GM18520 (cell line): ENCODE results near the gene CRYGD.

Experiments used
- ATAC-seq: cut with Tn5 transposase; IDR thresholded peaks from one replicate; pipeline ENCODE4 v1.9.1; 2021; ENCODE audit not compliant: unreplicated experiment

CRYGD gene

GRCh38 chr2:208090420-208090819 is 33.9 kb downstream of the CRYGD start:
- ATAC-seq = no peak

GRCh38 chr2:208086029-208086428 is 38.3 kb downstream of the CRYGD start:
- no peak for ATAC-seq

GRCh38 chr2:208083807-208084206 is 40.5 kb downstream of the CRYGD start:
- no peak for ATAC-seq

DNA sequence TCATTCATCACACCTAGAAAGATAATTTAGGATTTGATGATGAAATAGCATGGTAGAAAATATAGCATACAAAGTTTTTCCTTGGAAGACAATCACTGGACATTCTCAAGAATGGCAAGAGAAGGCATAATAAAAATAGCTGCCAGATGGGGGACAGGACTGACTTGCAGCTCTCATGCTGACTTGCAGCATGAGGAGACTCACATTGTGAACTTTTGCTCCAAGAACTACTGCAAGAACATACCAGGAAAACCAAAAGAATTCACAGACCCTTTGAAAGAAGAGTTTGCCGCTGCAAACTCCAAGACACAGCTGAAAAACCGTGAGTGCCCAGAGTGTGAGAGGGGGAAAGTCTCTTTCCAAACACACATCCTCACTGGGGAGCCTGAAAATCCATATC is 47.0 kb downstream of the CRYGD start:
- no peak for ATAC-seq

GRCh38 chr2:208074610-208075356 is 49.5 kb downstream of the CRYGD start:
- ATAC-seq = no peak

DNA sequence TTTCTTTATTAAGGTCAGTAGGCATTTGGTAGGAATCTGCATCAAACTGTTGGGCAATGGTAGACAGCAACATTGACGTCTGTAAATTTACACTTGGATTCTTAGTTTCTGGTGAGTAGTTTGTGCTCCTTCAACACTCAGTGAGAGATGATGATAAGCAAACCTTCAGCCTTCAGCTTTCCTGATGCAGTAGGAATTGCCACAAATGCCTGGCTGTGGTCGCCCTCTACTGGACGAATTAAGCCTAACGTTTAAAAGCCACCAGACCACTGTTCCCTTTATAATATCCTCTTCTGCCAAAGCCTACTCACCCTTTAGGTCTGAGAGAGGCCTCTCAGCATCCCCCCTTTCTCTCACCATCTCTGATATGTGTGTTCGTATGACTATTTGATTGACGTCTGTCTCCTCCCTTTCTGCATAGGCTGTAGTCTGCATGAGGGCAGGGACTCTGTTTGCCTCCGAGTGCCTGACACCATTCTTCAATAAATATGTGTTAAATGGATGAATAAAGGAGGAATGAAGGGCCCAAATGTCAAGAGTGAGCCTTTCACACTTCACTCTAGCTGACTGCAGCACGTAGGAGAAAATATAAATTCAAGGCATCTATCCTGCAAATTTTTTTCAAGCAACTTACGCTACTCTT is 52.0 kb downstream of the CRYGD start:
- no peak for ATAC-seq
